Kidney (tissue), 14 donors: ENCODE measurements around the gene EPHB1. TPM values are rescaled to one million over a fixed set of nuclear protein-coding genes. Genes with fewer than 3 reads are reported as not detected.

ENCODE experiments used
- DNase-seq, 5 donors: peaks; one replicate each; pipeline ENCODE4 v3.0.0-alpha.2; 2013 to 2020
- FAIRE-seq: peaks from 2 replicates; lab custom pipeline; 2012; peaks lifted over from hg19 to GRCh38; lab: Jason Lieb, UNC
- H3K27ac ChIP-seq, 2 donors: one replicate each; pipeline ENCODE4 v1.7.0; 2013; ENCODE audit warnings: low read depth in 2 of 2, low read length in 2 of 2, inconsistent platforms in 1 of 2
- H3K27me3 ChIP-seq: one replicate; pipeline ENCODE4 v1.7.1; 2013; ENCODE audit warnings: low read length, inconsistent platforms; ENCODE audit not compliant: control insufficient read depth, insufficient read depth
- H3K36me3 ChIP-seq, 3 donors: one replicate each; pipeline versions ENCODE4 v1.7.0 to v1.7.1; 2013; ENCODE audit warnings: low read length in 3 of 3, control low read depth in 1 of 3, inconsistent platforms in 1 of 3; ENCODE audit not compliant: insufficient read depth in 3 of 3, control insufficient read depth in 2 of 3
- H3K4me1 ChIP-seq, 3 donors: one replicate each; pipeline versions ENCODE4 v1.7.0 to v1.7.1; 2013; ENCODE audit warnings: low read length in 3 of 3, inconsistent platforms in 1 of 3, low read depth in 1 of 3; ENCODE audit not compliant: control insufficient read depth in 2 of 3, insufficient read depth in 2 of 3
- H3K4me3 ChIP-seq, 3 donors: one replicate each; pipeline versions ENCODE4 v1.7.0 to v1.8.1; 2013; ENCODE audit warnings: low read length in 3 of 3, control low read depth in 1 of 3, inconsistent platforms in 1 of 3
- H3K9ac ChIP-seq, 3 donors: one replicate each; pipeline versions ENCODE4 v1.7.0 to v1.7.1; 2013; ENCODE audit warnings: low read length in 3 of 3, control low read depth in 1 of 3, inconsistent platforms in 1 of 3
- H3K9me3 ChIP-seq, 3 donors: one replicate each; pipeline versions ENCODE4 v1.7.0 to v1.7.1; 2013; ENCODE audit warnings: low read length in 3 of 3, control low read depth in 1 of 3, inconsistent platforms in 1 of 3; ENCODE audit not compliant: control insufficient read depth in 2 of 3, insufficient read depth in 1 of 3
- intact Hi-C: fragments of 100-400 bp; cut with DNase I; formaldehyde crosslinking; loops from one replicate; pipeline ENCODE4 v1.11.1; 2022
- polyA plus RNA-seq: library from polyadenylated mRNA; stranded (reverse); fragments of 350-450 nt; fragmentation: Illumina TruSeq; extraction: RNeasy Lipid Tissue Mini Kit (QIAGEN cat#74804); gene quantifications from one replicate; pipeline ENCODE4 v1.2.3, GENCODE V29; 2014; ENCODE audit warnings: low read depth, low replicate concordance; ENCODE audit not compliant: insufficient read depth
- total RNA-seq: library from RNA; stranded (reverse); fragmentation: NEBNext Ultra II Directional; extraction: Animal tissue kit (Norgen Biotek cat#: 25700); gene quantifications from one replicate; pipeline ENCODE4 v1.2.1, GENCODE V29; 2021
- TF ChIP-seq, protein P1 (sequence below): IDR thresholded peaks from 3 replicates; pipeline ENCODE4 v1.5.1; 2012; ENCODE audit warnings: mild to moderate bottlenecking, moderate library complexity, borderline replicate concordance; ENCODE audit not compliant: insufficient read depth; ENCODE audit errors: extremely low read depth
- donor health status: control.
- donor health status: control.
- donor health status: control.
- donor health status: control.
- donor health status: control.
- donor health status: DM: yes; HTN: yes; CAD: no.
- donor health status: Normal renal cell carcinoma (clear cell type).

EPHB1 gene
- total and polyA plus RNA-seq, 2 donors from 2014 or later, result 0.39 to 3.2 TPM

DNA sequence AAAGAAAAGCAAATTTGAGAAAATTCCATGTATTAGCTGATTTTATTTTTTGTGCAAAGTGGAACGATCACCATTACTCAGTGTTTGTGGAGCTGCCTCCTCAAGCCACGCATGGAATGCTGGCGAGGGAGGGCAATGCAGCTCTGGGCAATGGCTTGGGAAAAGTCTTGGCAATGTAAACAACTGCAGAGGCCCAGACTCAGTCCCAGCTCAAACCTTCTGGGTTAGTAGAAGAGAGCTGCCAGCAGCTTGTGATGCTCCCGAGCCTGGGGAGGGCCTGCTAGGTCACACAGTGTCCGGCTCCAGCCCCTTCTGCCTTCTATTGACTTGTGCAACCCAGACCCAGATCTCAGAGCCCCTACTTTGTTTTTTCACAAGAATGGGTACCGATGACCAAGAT, 4.3 kb downstream of the EPHB1 start:
- no peaks in the 10 kb centered on the region for H3K36me3 ChIP-seq
- intact Hi-C loops, result no loop called here
- TF ChIP-seq, protein P1, sequence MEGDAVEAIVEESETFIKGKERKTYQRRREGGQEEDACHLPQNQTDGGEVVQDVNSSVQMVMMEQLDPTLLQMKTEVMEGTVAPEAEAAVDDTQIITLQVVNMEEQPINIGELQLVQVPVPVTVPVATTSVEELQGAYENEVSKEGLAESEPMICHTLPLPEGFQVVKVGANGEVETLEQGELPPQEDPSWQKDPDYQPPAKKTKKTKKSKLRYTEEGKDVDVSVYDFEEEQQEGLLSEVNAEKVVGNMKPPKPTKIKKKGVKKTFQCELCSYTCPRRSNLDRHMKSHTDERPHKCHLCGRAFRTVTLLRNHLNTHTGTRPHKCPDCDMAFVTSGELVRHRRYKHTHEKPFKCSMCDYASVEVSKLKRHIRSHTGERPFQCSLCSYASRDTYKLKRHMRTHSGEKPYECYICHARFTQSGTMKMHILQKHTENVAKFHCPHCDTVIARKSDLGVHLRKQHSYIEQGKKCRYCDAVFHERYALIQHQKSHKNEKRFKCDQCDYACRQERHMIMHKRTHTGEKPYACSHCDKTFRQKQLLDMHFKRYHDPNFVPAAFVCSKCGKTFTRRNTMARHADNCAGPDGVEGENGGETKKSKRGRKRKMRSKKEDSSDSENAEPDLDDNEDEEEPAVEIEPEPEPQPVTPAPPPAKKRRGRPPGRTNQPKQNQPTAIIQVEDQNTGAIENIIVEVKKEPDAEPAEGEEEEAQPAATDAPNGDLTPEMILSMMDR, result no peak
- peaks cover 2% of the 10 kb centered on the region for H3K27me3 ChIP-seq
- H3K9me3 ChIP-seq, result no peaks in the 10 kb centered on the region
- H3K4me1 ChIP-seq, result peaks cover 0 to 5% (median 0%) of the 10 kb centered on the region in 3 donors
- H3K9ac ChIP-seq, result no peak overlapping the region
- FAIRE-seq (no peak), DNase-seq (peak in 2 of 5 donors; percentile 32 to 44)
- H3K27ac ChIP-seq, result no peak overlapping the region
- H3K4me3 ChIP-seq, result no peak overlapping the region

DNA sequence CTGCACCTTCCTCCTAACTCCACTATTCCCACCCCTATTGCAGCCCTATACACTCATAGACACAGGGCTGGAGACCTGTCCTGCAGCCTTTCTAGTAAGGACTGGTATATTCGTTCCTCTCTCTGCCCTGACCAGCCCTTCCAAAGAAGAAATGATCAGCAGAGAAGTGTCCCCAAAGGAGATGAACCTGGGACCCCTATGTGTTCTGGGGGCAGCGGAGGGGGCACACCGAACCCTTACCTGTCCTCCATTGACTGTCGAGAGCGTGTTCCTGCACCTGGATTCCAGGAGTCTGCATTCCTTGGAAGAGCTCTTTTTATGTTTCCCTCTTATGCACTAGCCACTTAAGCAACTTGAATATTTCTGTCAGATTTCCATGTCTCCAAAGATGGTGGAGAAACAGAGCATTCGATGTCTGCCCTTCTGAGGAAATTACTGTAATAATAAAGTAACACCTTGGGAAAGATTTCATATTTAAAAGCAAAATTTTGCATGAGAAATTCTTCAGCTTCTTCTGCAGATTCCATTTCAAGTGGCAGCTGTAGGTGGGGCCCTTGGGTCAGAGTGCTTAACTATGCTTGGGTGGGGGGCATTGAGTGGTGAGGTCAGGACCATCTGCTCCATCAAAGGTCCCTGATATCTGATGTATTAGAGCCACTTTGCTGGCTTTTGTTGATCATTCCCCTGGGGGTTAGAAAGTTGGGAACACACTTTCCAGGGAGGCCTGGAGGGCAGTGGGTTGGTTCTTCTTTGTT, 6.3 kb downstream of the EPHB1 start:
- Histone ChIP-seq H3K9ac (no peak overlapping the region), H3K27me3 (peaks cover 2% of the 10 kb centered on the region), H3K36me3 (no peaks in the 10 kb centered on the region), H3K27ac (no peak overlapping the region), H3K4me1 (peaks cover 0 to 2% (median 0%) of the 10 kb centered on the region in 3 donors), H3K9me3 (no peaks in the 10 kb centered on the region), H3K4me3 (no peak overlapping the region)
- FAIRE-seq (no peak), DNase-seq (no peak)
- TF ChIP-seq, protein P1, result no peak
- intact Hi-C loops, result no loop called here

DNA sequence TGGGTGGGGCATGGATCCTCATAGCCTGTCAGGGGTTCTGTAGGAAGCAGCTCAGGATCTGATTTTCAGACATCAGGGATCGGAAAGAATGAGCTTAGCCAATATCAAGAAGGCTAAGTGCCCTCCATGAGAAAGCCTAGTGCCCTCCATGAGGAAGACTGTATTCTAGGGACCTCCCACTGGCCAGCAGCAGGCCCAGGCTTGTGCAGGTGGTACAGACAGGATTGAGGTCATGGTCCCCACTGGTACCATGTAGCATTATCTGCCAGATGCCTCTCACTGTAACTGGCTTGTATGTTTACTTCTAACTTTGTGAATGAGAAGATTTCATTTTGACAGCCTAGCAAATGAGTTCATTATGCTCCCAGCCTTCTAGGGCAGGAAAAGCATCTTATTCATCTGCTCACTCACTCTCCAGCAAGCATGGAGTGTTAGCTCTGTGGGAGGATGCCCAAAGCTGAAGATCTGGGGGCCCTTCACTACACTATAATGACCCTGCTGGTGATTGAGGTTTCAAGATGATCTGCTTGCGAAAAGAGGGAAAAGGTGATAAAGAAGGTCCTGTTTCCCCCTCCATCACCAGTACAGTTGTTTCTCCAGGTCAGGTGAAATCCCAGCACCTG, 7.5 kb downstream of the EPHB1 start:
- intact Hi-C loops, result no loop called here
- Histone ChIP-seq H3K27ac (no peak overlapping the region), H3K9ac (no peak overlapping the region), H3K4me1 (no peaks in the 10 kb centered on the region), H3K9me3 (no peaks in the 10 kb centered on the region), H3K36me3 (no peaks in the 10 kb centered on the region), H3K4me3 (no peak overlapping the region), H3K27me3 (no peaks in the 10 kb centered on the region)
- FAIRE-seq, result no peak
- TF ChIP-seq, protein P1, result no peak
- no peak for DNase-seq
